PFSK-1 (cell line): ENCODE data around the gene FLNC.

ENCODE experiments used
- FOXP2 ChIP-seq: optimal IDR thresholded peaks from 2 replicates; pipeline ENCODE3; 2011; ENCODE audit warnings: borderline replicate concordance, control low read depth, inconsistent platforms; ENCODE audit not compliant: insufficient read depth; ENCODE audit errors: extremely low read length, extremely low read depth
- POLR2AphosphoS5 ChIP-seq: IDR thresholded peaks from 2 replicates; pipeline ENCODE4 v1.6.1; 2012; ENCODE audit warnings: low read depth, mild to moderate bottlenecking, control low read depth, low read length, moderate library complexity
- SIN3A ChIP-seq: IDR thresholded peaks from 2 replicates; pipeline ENCODE4 v1.6.1; 2012; ENCODE audit warnings: mild to moderate bottlenecking, low read length, moderate library complexity, borderline replicate concordance; ENCODE audit not compliant: insufficient read depth
- TAF1 ChIP-seq: IDR thresholded peaks from 2 replicates; pipeline ENCODE4 v1.6.1; 2012; ENCODE audit warnings: low read length, control low read depth, borderline replicate concordance; ENCODE audit not compliant: insufficient read depth
- TF ChIP-seq, protein P1 (sequence below), 2 experiments: IDR thresholded peaks; 2 replicates each; pipeline versions ENCODE4 v1.6.1 to v1.8.0; 2011 to 2012; ENCODE audit warnings: low read depth in 2 of 2, low read length in 2 of 2, control low read depth in 1 of 2, inconsistent platforms in 1 of 2, mild to moderate bottlenecking in 1 of 2, moderate library complexity in 1 of 2; ENCODE audit not compliant: insufficient read depth in 1 of 2

FLNC gene

DNA sequence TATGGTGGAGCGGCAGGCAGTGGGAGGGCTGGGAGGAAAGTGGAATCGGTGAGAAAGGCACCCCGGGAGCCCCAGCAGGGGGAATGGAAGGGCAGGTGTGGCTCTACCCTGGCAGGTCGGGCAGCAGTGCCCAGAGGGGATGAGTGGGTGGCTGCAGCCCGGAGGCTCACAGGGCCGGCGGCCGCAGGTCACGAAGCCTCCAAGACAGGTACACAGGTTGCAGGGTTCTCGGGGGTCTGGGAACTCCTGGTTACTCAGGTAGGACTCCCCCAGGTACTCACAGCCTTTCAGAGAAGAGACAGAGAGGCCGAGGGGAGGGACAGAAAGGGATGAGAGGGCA, 58.5 kb downstream of the FLNC start:
- TF ChIP-seq SIN3A, result no peak
- TF ChIP-seq TAF1, result no peak
- TF ChIP-seq, protein P1, sequence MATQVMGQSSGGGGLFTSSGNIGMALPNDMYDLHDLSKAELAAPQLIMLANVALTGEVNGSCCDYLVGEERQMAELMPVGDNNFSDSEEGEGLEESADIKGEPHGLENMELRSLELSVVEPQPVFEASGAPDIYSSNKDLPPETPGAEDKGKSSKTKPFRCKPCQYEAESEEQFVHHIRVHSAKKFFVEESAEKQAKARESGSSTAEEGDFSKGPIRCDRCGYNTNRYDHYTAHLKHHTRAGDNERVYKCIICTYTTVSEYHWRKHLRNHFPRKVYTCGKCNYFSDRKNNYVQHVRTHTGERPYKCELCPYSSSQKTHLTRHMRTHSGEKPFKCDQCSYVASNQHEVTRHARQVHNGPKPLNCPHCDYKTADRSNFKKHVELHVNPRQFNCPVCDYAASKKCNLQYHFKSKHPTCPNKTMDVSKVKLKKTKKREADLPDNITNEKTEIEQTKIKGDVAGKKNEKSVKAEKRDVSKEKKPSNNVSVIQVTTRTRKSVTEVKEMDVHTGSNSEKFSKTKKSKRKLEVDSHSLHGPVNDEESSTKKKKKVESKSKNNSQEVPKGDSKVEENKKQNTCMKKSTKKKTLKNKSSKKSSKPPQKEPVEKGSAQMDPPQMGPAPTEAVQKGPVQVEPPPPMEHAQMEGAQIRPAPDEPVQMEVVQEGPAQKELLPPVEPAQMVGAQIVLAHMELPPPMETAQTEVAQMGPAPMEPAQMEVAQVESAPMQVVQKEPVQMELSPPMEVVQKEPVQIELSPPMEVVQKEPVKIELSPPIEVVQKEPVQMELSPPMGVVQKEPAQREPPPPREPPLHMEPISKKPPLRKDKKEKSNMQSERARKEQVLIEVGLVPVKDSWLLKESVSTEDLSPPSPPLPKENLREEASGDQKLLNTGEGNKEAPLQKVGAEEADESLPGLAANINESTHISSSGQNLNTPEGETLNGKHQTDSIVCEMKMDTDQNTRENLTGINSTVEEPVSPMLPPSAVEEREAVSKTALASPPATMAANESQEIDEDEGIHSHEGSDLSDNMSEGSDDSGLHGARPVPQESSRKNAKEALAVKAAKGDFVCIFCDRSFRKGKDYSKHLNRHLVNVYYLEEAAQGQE (IDR thresholded peaks at IDR 0.05; ENCODE audit: insufficient read depth in 1 of 2, low read depth in 2 of 2, low read length in 2 of 2), result no peak
- TF ChIP-seq FOXP2, result no peak
- TF ChIP-seq POLR2AphosphoS5, result no peak

DNA sequence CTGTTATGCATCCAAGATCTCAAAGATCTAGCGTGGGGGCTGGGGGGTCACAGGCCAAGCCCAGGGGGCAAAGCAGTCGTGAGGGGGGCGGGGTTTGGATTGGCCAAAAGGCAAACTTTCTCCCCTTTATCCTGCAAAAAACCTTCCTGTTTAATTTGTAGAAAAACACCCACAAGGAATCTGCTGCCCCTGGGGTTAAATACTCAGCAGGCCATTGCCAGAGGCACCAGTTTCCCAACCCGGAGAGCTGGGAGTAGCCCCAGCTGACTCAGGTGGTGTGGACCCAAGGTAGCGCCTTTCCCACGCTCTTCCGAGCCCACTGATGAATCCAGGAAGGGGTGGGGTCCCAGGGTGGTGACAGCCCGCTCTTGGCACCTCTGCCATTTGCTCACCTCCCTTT, 58.9 kb downstream of the FLNC start:
- TF ChIP-seq SIN3A (no peak), FOXP2 (no peak), TAF1 (no peak), POLR2AphosphoS5 (no peak)
- TF ChIP-seq, protein P1 (IDR thresholded peaks at IDR 0.05; ENCODE audit: insufficient read depth in 1 of 2, low read depth in 2 of 2, low read length in 2 of 2), result no peak

DNA sequence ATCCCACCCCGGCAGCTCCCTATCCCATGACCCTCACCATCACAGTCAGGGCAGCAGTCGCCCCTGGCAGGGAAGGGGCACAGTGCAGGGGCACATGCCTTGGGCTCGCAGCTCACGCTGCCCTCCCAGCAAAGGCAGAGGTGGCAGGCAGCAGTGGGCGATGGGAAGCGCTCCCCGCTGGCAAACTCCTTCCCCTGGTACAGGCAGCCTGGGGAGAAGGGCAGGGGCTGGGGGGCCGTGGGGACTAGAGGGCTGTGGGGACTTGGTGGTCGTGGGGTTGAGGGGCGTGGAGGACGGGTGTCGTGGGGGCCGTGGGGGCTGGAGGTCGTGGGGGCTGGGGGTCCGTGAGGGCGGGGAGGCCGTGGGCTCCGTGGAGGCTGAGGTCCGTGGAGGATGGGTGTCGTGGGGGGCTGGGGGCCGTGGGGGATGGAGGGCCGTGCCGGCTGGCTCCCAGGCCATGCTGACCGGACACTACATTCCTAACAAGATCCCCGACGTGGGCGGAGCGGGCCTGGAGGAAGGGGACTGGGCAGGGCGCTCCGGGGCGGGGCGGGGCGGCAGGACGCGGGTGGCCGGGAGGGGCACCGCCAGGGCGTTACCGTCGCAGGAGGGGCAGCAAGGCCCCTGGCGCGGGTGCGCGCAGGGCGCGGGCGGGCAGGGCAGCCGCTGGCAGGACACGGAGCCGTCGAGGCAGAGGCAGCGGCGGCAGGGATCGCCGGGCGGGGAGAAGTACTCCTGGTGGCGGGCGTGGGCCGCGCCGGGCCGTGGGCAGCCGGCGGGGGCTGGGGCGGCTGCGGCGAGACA, 60.3 kb downstream of the FLNC start:
- TF ChIP-seq FOXP2 (no peak), POLR2AphosphoS5 (no peak)
- TF ChIP-seq, protein P1 (IDR thresholded peaks at IDR 0.05; ENCODE audit: insufficient read depth in 1 of 2, low read depth in 2 of 2, low read length in 2 of 2), result no peak

DNA sequence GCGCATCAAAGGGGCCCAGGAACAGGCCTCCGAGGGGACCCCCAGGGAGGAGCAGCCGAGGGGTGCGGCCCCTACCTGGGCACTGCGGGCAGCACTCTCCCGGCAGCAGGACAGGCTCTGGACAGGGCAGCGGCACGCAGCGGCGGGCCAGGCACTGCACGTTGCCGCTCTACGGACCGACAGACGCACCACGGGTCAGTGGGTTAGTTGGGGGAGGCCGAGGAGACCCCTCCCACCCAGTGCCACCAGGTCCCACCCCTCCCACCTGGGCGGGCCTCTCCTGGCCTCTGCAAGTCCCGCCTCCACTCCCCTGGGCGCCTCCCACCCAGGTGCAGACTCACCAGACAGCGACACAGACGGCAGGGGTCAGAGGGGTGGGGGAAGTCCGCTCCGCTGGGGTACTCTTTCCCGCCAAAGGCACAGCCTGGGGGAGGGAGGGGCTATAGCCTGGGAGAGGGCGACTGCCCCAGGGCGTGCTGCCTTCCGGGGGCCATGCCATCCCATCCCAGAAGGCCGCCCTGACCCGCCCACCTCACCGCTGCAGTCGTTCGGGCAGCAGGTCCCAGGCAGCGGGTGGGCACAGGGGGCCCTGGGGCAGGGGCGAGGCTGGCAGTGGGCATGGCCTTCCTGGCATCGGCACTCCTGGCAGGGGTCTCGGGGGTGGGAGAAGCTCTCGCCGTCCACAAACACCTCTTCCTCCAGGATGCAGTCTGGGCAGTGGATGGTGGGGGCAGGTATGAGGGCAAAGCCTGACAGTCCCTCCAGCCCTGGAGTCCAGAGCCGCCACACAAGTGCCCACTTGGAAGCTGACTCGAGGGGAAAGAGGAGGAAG, 61.1 kb downstream of the FLNC start:
- TF ChIP-seq, protein P1 (IDR thresholded peaks at IDR 0.05; ENCODE audit: insufficient read depth in 1 of 2, low read depth in 2 of 2, low read length in 2 of 2), result no peak
- TF ChIP-seq FOXP2 (no peak), SIN3A (no peak), TAF1 (no peak)
